ENCODE results near the gene CENPH.
"Not testable (repeated sequence)": the region's sequence is repeated elsewhere in the genome, so short reads cannot be mapped to it uniquely, and the experiment has no call there.

CENPH gene

GRCh38 chr5:69255940-69256339, 66.6 kb downstream of the CENPH start:
- not testable (repeated sequence) for DNase-seq

GRCh38 chr5:69257577-69257976, 68.2 kb downstream of the CENPH start:
- DNase-seq = no peak
